HEK293 (cell line): Measurements from ENCODE around the gene AGBL3.

Source experiments
- ELK4 ChIP-seq: IDR thresholded peaks from 2 replicates; pipeline ENCODE4 v1.6.1; 2011; ENCODE audit warnings: mild to moderate bottlenecking, low read depth, low read length, borderline replicate concordance
- REST ChIP-seq: fragments of 450-650 bp; formaldehyde crosslinking; IDR thresholded peaks from 2 replicates; pipeline ENCODE4 v1.5.1; 2016; ENCODE audit warnings: missing biosample characterization, missing genetic modification characterization
- ZNF146 ChIP-seq: fragments of 450-650 bp; formaldehyde crosslinking; IDR thresholded peaks from 2 replicates; pipeline ENCODE4 v1.5.1; 2016; ENCODE audit warnings: missing biosample characterization, missing genetic modification characterization
- ZNF266 ChIP-seq: fragments of 450-650 bp; formaldehyde crosslinking; IDR thresholded peaks from 2 replicates; pipeline ENCODE4 v1.5.1; 2016; ENCODE audit warnings: missing biosample characterization, missing genetic modification characterization, low read depth
- ZNF521 ChIP-seq: fragments of 450-650 bp; formaldehyde crosslinking; IDR thresholded peaks from 2 replicates; pipeline ENCODE4 v1.5.1; 2017; ENCODE audit warnings: missing biosample characterization, mild to moderate bottlenecking, missing genetic modification characterization
- ZNF704 ChIP-seq: fragments of 450-650 bp; formaldehyde crosslinking; IDR thresholded peaks from 2 replicates; pipeline ENCODE4 v1.5.1; 2016; ENCODE audit warnings: missing biosample characterization, missing genetic modification characterization
- ZNF792 ChIP-seq: fragments of 450-650 bp; formaldehyde crosslinking; IDR thresholded peaks from 2 replicates; pipeline ENCODE4 v1.5.1; 2016; ENCODE audit warnings: missing biosample characterization, missing genetic modification characterization
- TF ChIP-seq, protein P1 (sequence below): fragments of 450-650 bp; formaldehyde crosslinking; IDR thresholded peaks from 2 replicates; pipeline ENCODE4 v1.5.1; 2016; ENCODE audit warnings: missing biosample characterization, missing genetic modification characterization
- TF ChIP-seq, protein P2 (sequence below): fragments of 450-650 bp; formaldehyde crosslinking; IDR thresholded peaks from 2 replicates; pipeline ENCODE4 v1.5.1; 2016; ENCODE audit warnings: missing biosample characterization, missing genetic modification characterization, low read depth

GRCh38 chr7:134999136-134999535 is 12.8 kb downstream of the AGBL3 start:
- TF ChIP-seq, protein P1, sequence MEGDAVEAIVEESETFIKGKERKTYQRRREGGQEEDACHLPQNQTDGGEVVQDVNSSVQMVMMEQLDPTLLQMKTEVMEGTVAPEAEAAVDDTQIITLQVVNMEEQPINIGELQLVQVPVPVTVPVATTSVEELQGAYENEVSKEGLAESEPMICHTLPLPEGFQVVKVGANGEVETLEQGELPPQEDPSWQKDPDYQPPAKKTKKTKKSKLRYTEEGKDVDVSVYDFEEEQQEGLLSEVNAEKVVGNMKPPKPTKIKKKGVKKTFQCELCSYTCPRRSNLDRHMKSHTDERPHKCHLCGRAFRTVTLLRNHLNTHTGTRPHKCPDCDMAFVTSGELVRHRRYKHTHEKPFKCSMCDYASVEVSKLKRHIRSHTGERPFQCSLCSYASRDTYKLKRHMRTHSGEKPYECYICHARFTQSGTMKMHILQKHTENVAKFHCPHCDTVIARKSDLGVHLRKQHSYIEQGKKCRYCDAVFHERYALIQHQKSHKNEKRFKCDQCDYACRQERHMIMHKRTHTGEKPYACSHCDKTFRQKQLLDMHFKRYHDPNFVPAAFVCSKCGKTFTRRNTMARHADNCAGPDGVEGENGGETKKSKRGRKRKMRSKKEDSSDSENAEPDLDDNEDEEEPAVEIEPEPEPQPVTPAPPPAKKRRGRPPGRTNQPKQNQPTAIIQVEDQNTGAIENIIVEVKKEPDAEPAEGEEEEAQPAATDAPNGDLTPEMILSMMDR (tag by site-specific recombination): no peak
- TF ChIP-seq ZNF146 (tag by site-specific recombination): no peak
- no peak for TF ChIP-seq ZNF521 (tag by site-specific recombination)
- no peak for TF ChIP-seq ZNF266 (tag by site-specific recombination)
- TF ChIP-seq REST (tag by site-specific recombination): no peak
- TF ChIP-seq ZNF704: no peak
- no peak for TF ChIP-seq ZNF792
- no peak for TF ChIP-seq ELK4
- TF ChIP-seq, protein P2, sequence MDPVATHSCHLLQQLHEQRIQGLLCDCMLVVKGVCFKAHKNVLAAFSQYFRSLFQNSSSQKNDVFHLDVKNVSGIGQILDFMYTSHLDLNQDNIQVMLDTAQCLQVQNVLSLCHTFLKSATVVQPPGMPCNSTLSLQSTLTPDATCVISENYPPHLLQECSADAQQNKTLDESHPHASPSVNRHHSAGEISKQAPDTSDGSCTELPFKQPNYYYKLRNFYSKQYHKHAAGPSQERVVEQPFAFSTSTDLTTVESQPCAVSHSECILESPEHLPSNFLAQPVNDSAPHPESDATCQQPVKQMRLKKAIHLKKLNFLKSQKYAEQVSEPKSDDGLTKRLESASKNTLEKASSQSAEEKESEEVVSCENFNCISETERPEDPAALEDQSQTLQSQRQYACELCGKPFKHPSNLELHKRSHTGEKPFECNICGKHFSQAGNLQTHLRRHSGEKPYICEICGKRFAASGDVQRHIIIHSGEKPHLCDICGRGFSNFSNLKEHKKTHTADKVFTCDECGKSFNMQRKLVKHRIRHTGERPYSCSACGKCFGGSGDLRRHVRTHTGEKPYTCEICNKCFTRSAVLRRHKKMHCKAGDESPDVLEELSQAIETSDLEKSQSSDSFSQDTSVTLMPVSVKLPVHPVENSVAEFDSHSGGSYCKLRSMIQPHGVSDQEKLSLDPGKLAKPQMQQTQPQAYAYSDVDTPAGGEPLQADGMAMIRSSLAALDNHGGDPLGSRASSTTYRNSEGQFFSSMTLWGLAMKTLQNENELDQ (tag by site-specific recombination): no peak
